HepG2 (cell line): ENCODE data around the gene PTGIS. TPM values are rescaled to one million over a fixed set of nuclear protein-coding genes. Genes with fewer than 3 reads are reported as not detected.

Source experiments
- ATF7 ChIP-seq, 2 experiments: fragments of 450-650 bp in 1 of 2; sonication (generic) in 1 of 2; formaldehyde crosslinking in 1 of 2; IDR thresholded peaks; 2 replicates each; pipeline versions ENCODE4 v1.4.0 to v1.6.1; 2016 to 2020; ENCODE audit warnings: antibody characterized with exemption in 1 of 2, mild to moderate bottlenecking in 1 of 2, missing genetic modification reagents in 1 of 2
- CHCHD3 ChIP-seq: sonication (generic); formaldehyde crosslinking; IDR thresholded peaks from 2 replicates; pipeline ENCODE4 v1.8.0; 2022; ENCODE audit warnings: mild to moderate bottlenecking, missing genetic modification reagents, moderate library complexity
- MAFK ChIP-seq, 2 experiments: IDR thresholded peaks in 1 of 2; conservative IDR thresholded peaks in 1 of 2; 2 replicates each; pipeline ENCODE4 v1.6.1; 2011; ENCODE audit warnings: improper control_type of control experiment in 2 of 2, low read length in 2 of 2
- MLLT10 ChIP-seq: sonication (generic); formaldehyde crosslinking; IDR thresholded peaks from 2 replicates; pipeline ENCODE4 v1.4.0; 2020; ENCODE audit warnings: missing genetic modification reagents
- MYNN ChIP-seq: sonication (generic); formaldehyde crosslinking; IDR thresholded peaks from 2 replicates; pipeline ENCODE4 v1.4.0; 2020; ENCODE audit warnings: mild to moderate bottlenecking, low read depth, missing genetic modification reagents
- NAIF1 ChIP-seq: sonication (generic); formaldehyde crosslinking; IDR thresholded peaks from 2 replicates; pipeline ENCODE4 v1.5.0; 2020; ENCODE audit warnings: mild to moderate bottlenecking, missing genetic modification reagents, borderline replicate concordance
- NFKBIZ ChIP-seq: IDR thresholded peaks from 2 replicates; pipeline ENCODE4 v1.6.1; 2018; ENCODE audit warnings: missing genetic modification reagents, missing compliant biosample characterization
- NONO ChIP-seq, 2 experiments: fragments of 450-650 bp in 1 of 2; sonication (generic) in 1 of 2; formaldehyde crosslinking in 1 of 2; IDR thresholded peaks in 1 of 2; conservative IDR thresholded peaks in 1 of 2; 2 replicates each; pipeline versions ENCODE4 v1.6.1 to v1.8.0; 2017 to 2022; ENCODE audit warnings: mild to moderate bottlenecking in 1 of 2, missing genetic modification reagents in 1 of 2, moderate library complexity in 1 of 2
- RFXANK ChIP-seq: IDR thresholded peaks from 2 replicates; pipeline ENCODE4 v1.6.1; 2016
- TP53 ChIP-seq: sonication (generic); formaldehyde crosslinking; conservative IDR thresholded peaks from 2 replicates; pipeline ENCODE4 v1.4.0; 2020; ENCODE audit warnings: missing genetic modification reagents
- ZMYM3 ChIP-seq: sonication (generic); formaldehyde crosslinking; IDR thresholded peaks from 2 replicates; pipeline ENCODE4 v1.5.1; 2020; ENCODE audit warnings: mild to moderate bottlenecking, missing genetic modification reagents
- ZNF160 ChIP-seq: sonication (generic); formaldehyde crosslinking; IDR thresholded peaks from 2 replicates; pipeline ENCODE4 v1.8.0; 2022; ENCODE audit warnings: mild to moderate bottlenecking, inconsistent platforms, missing genetic modification reagents
- ZNF235 ChIP-seq: sonication (generic); formaldehyde crosslinking; IDR thresholded peaks from 2 replicates; pipeline ENCODE4 v1.8.1; 2023; ENCODE audit warnings: mild to moderate bottlenecking, missing genetic modification reagents, borderline replicate concordance
- ZNF615 ChIP-seq: sonication (generic); formaldehyde crosslinking; IDR thresholded peaks from 2 replicates; pipeline ENCODE4 v1.5.0; 2020; ENCODE audit warnings: mild to moderate bottlenecking, missing genetic modification reagents, borderline replicate concordance
- ZNF746 ChIP-seq: sonication (generic); formaldehyde crosslinking; IDR thresholded peaks from 2 replicates; pipeline ENCODE4 v1.8.0; 2022; ENCODE audit warnings: mild to moderate bottlenecking, missing genetic modification reagents
- ZNF747 ChIP-seq: sonication (generic); formaldehyde crosslinking; IDR thresholded peaks from 2 replicates; pipeline ENCODE4 v1.8.1; 2023; ENCODE audit warnings: missing genetic modification reagents, mild to moderate bottlenecking, borderline replicate concordance
- ZNF879 ChIP-seq: sonication (generic); formaldehyde crosslinking; IDR thresholded peaks from 2 replicates; pipeline ENCODE4 v1.8.1; 2023; ENCODE audit warnings: missing genetic modification reagents
- polyA plus RNA-seq, 8 experiments: library from polyadenylated mRNA; depleted of rRNA in 3 of 8; stranded (reverse) in 7 of 8; unstranded in 1 of 8; fragments of >200 nt; fragmentation: Illumina TruSeq in 4 of 8; extraction: Trizol in 4 of 8; gene quantifications; 2 replicates each; pipeline versions ENCODE4 v1.2.1 to v1.2.3, GENCODE V29; 2011 to 2016; ENCODE audit warnings: low read depth in 4 of 8, missing spikeins in 1 of 8, mixed read lengths in 1 of 8; ENCODE audit not compliant: insufficient read depth in 1 of 8
- total RNA-seq, 5 experiments: library from RNA; depleted of rRNA; stranded (reverse); fragments of >200 nt; fragmentation: Illumina TruSeq; extraction: Trizol; gene quantifications; 2 replicates each; pipeline ENCODE4 v1.2.3, GENCODE V29; 2016; ENCODE audit warnings: low read depth in 1 of 5
- TF ChIP-seq, protein P1 (sequence below): IDR thresholded peaks from 2 replicates; pipeline ENCODE4 v1.6.1; 2018; ENCODE audit warnings: missing genetic modification reagents, mild to moderate bottlenecking, missing compliant biosample characterization
- TF ChIP-seq, protein P2 (sequence below): sonication (generic); formaldehyde crosslinking; conservative IDR thresholded peaks from 2 replicates; pipeline ENCODE4 v1.4.0; 2020; ENCODE audit warnings: mild to moderate bottlenecking, missing genetic modification reagents, moderate library complexity
- TF ChIP-seq, protein P3 (sequence below): sonication (generic); formaldehyde crosslinking; IDR thresholded peaks from 2 replicates; pipeline ENCODE4 v1.4.0; 2020; ENCODE audit warnings: missing genetic modification reagents, mild to moderate bottlenecking, borderline replicate concordance
- TF ChIP-seq, protein P4 (sequence below): sonication (generic); formaldehyde crosslinking; IDR thresholded peaks from 2 replicates; pipeline ENCODE4 v1.5.0; 2020; ENCODE audit warnings: missing genetic modification reagents

Gene PTGIS
- total and polyA plus RNA-seq, 2 of the 13 experiments (the other 11 are each of a cell fraction or from before 2014, with no cell fraction given), result not detected

DNA sequence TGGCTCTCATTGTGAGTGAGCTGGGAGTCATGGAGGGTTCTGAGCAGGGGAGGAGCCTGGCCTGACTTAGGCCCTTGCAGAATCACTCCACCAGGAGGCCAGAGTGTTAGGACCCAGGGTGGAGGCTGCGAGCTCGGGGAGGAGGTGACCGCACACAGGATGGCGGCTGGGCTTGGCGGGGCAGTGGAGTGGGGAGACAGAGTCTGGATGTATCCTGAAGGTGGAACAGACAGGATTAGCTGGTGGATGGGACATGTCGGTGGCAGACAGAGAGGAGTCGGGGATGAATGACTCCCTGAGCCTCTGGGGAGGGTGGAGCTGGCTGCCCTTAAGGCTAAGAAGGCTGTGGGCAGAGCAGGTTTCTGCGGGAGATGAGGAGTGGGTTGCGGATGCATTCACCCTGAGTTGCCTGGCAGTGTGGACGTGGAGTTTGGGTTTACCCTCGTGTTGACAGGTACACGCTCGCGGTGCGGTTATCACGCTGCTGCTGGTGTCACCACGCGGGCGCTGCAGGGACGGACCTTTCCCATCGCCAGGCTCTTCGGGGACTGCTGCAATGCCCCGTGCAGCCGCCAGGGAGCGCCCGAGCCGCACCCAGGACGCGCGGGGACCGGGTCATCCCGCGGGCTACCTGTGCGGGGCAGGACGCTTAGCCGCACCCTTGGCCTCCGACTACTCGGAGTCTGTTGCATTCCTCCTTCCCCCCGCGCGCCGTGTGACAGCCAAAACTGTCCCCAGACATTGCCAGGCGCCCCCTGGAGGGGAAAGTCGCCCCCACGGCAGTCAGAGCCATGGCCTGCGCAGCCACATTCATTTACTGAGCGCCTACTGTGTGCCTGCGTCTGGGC is 43.0 kb upstream of the PTGIS start (continued):
- TF ChIP-seq, protein P1, sequence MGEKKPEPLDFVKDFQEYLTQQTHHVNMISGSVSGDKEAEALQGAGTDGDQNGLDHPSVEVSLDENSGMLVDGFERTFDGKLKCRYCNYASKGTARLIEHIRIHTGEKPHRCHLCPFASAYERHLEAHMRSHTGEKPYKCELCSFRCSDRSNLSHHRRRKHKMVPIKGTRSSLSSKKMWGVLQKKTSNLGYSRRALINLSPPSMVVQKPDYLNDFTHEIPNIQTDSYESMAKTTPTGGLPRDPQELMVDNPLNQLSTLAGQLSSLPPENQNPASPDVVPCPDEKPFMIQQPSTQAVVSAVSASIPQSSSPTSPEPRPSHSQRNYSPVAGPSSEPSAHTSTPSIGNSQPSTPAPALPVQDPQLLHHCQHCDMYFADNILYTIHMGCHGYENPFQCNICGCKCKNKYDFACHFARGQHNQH (CRISPR knock-in tag), result 0 out of 2 replicates have a peak, but pooled peaks have one; percentile 59
- TF ChIP-seq RFXANK (CRISPR knock-in tag) (0 out of 2 replicates have a peak, but pooled peaks have one; percentile 52), ZNF615 (CRISPR knock-in tag) (no peak), ZNF747 (CRISPR knock-in tag) (peak; percentile 80; the same call in 1 of the 2 replicates), TP53 (CRISPR knock-in tag) (peak; percentile 87; the same call in 1 of the 2 replicates), ZMYM3 (CRISPR knock-in tag) (peak; percentile 85), ZNF879 (no peak), NAIF1 (CRISPR knock-in tag) (peak; percentile 81; the same call in 1 of the 2 replicates), ZNF160 (CRISPR knock-in tag) (peak; percentile 71; the same call in 1 of the 2 replicates), MAFK (conservative IDR thresholded peaks at IDR 0.05 in 1 of 2, IDR thresholded peaks at IDR 0.05 in 1 of 2; ENCODE audit: low read length in 2 of 2) (no peak), ZNF235 (CRISPR knock-in tag) (peak; percentile 95), CHCHD3 (CRISPR knock-in tag) (0 out of 2 replicates have a peak, but pooled peaks have one; percentile 46), NONO (IDR thresholded peaks at IDR 0.05) (no peak), NONO (CRISPR knock-in tag; conservative IDR thresholded peaks at IDR 0.05) (peak; percentile 92; the same call in 1 of the 2 replicates), ZNF746 (CRISPR knock-in tag) (0 out of 2 replicates have a peak, but pooled peaks have one; percentile 10), NFKBIZ (CRISPR knock-in tag) (peak; percentile 44; the same call in 1 of the 2 replicates), MLLT10 (0 out of 2 replicates have a peak, but pooled peaks have one; percentile 78), MYNN (CRISPR knock-in tag) (peak; percentile 64; the same call in 1 of the 2 replicates), ATF7 (IDR thresholded peaks at IDR 0.05) (no peak), ATF7 (CRISPR knock-in tag; IDR thresholded peaks at IDR 0.05) (peak; percentile 80)
- TF ChIP-seq, protein P2, sequence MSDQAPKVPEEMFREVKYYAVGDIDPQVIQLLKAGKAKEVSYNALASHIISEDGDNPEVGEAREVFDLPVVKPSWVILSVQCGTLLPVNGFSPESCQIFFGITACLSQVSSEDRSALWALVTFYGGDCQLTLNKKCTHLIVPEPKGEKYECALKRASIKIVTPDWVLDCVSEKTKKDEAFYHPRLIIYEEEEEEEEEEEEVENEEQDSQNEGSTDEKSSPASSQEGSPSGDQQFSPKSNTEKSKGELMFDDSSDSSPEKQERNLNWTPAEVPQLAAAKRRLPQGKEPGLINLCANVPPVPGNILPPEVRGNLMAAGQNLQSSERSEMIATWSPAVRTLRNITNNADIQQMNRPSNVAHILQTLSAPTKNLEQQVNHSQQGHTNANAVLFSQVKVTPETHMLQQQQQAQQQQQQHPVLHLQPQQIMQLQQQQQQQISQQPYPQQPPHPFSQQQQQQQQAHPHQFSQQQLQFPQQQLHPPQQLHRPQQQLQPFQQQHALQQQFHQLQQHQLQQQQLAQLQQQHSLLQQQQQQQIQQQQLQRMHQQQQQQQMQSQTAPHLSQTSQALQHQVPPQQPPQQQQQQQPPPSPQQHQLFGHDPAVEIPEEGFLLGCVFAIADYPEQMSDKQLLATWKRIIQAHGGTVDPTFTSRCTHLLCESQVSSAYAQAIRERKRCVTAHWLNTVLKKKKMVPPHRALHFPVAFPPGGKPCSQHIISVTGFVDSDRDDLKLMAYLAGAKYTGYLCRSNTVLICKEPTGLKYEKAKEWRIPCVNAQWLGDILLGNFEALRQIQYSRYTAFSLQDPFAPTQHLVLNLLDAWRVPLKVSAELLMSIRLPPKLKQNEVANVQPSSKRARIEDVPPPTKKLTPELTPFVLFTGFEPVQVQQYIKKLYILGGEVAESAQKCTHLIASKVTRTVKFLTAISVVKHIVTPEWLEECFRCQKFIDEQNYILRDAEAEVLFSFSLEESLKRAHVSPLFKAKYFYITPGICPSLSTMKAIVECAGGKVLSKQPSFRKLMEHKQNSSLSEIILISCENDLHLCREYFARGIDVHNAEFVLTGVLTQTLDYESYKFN (CRISPR knock-in tag), result no peak; the same call in 1 of the 2 replicates
- TF ChIP-seq, protein P3, sequence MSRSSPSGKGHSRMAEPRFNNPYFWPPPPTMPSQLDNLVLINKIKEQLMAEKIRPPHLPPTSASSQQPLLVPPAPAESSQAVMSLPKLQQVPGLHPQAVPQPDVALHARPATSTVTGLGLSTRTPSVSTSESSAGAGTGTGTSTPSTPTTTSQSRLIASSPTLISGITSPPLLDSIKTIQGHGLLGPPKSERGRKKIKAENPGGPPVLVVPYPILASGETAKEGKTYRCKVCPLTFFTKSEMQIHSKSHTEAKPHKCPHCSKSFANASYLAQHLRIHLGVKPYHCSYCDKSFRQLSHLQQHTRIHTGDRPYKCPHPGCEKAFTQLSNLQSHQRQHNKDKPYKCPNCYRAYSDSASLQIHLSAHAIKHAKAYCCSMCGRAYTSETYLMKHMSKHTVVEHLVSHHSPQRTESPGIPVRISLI (CRISPR knock-in tag), result peak; percentile 38; the same call in 1 of the 2 replicates
- TF ChIP-seq, protein P4, sequence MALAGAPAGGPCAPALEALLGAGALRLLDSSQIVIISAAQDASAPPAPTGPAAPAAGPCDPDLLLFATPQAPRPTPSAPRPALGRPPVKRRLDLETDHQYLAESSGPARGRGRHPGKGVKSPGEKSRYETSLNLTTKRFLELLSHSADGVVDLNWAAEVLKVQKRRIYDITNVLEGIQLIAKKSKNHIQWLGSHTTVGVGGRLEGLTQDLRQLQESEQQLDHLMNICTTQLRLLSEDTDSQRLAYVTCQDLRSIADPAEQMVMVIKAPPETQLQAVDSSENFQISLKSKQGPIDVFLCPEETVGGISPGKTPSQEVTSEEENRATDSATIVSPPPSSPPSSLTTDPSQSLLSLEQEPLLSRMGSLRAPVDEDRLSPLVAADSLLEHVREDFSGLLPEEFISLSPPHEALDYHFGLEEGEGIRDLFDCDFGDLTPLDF (CRISPR knock-in tag), result peak; percentile 61
